HG02852 (cell line): ENCODE measurements around the gene BMP6.

ENCODE experiments used
- ATAC-seq: cut with Tn5 transposase; IDR thresholded peaks from one replicate; pipeline ENCODE4 v1.9.1; 2021; ENCODE audit warnings: mild to moderate bottlenecking, moderate library complexity; ENCODE audit not compliant: unreplicated experiment

BMP6 gene

GRCh38 chr6:7821426-7821825 is 95.5 kb downstream of the BMP6 start:
- no peak for ATAC-seq

- no peak for ATAC-seq
Measured at GRCh38 chr6:7823552-7823951, 97.7 kb downstream of the BMP6 start.

- no peak for ATAC-seq
Measured at GRCh38 chr6:7825986-7826385, 100.1 kb downstream of the BMP6 start.

- no peak for ATAC-seq
Measured at GRCh38 chr6:7827142-7827541, 101.2 kb downstream of the BMP6 start.

- ATAC-seq: no peak
Measured at GRCh38 chr6:7828124-7828523, 102.2 kb downstream of the BMP6 start.

GRCh38 chr6:7832904-7833750 is 107.2 kb downstream of the BMP6 start:
- no peak for ATAC-seq

- ATAC-seq: no peak
Measured at GRCh38 chr6:7833751-7834070, 107.8 kb downstream of the BMP6 start.

GRCh38 chr6:7836371-7837026 is 110.6 kb downstream of the BMP6 start:
- no peak for ATAC-seq

- no peak for ATAC-seq
Measured at GRCh38 chr6:7841781-7842468, 116.0 kb downstream of the BMP6 start.

GRCh38 chr6:7846966-7847818 is 121.3 kb downstream of the BMP6 start:
- ATAC-seq: no peak

- ATAC-seq: no peak
Measured at GRCh38 chr6:7848229-7848628, 122.3 kb downstream of the BMP6 start.

- ATAC-seq: no peak
Measured at GRCh38 chr6:7851780-7852179, 125.9 kb downstream of the BMP6 start.

GRCh38 chr6:7859591-7859990 is 133.7 kb downstream of the BMP6 start:
- no peak for ATAC-seq

GRCh38 chr6:7865781-7866180 is 139.9 kb downstream of the BMP6 start:
- no peak for ATAC-seq

GRCh38 chr6:7866526-7866925 is 140.6 kb downstream of the BMP6 start:
- no peak for ATAC-seq

- ATAC-seq: no peak
Measured at GRCh38 chr6:7868926-7869325, 143.0 kb downstream of the BMP6 start.

GRCh38 chr6:7878401-7878964 is 152.6 kb downstream of the BMP6 start:
- ATAC-seq: no peak

GRCh38 chr6:7879043-7879442 is 153.1 kb downstream of the BMP6 start:
- no peak for ATAC-seq

- ATAC-seq: no peak
Measured at GRCh38 chr6:7879579-7879978, 153.7 kb downstream of the BMP6 start.

- no peak for ATAC-seq
Measured at GRCh38 chr6:7879980-7880717, 154.2 kb downstream of the BMP6 start.
